Suprapubic skin (tissue), 4 donors: ENCODE data around the gene VAMP5. TPM values are rescaled to one million over a fixed set of nuclear protein-coding genes. Genes with fewer than 3 reads are reported as not detected.

Experiments used
- DNase-seq, 2 donors: peaks; one replicate each; pipeline ENCODE4 v3.0.0-alpha.2; 2019; ENCODE audit warnings: low spot score in 2 of 2
- H3K27ac ChIP-seq: fragments of 200-600 bp; sonication (generic); one replicate; pipeline ENCODE4 v1.5.1; 2019
- H3K27me3 ChIP-seq: fragments of 200-600 bp; sonication (generic); one replicate; pipeline ENCODE4 v1.5.1; 2019
- H3K36me3 ChIP-seq: fragments of 200-600 bp; sonication (generic); one replicate; pipeline ENCODE4 v1.5.1; 2019
- H3K4me1 ChIP-seq: fragments of 200-600 bp; sonication (generic); one replicate; pipeline ENCODE4 v1.5.1; 2019
- H3K4me3 ChIP-seq: fragments of 200-600 bp; sonication (generic); one replicate; pipeline ENCODE4 v1.5.1; 2019; ENCODE audit warnings: mild to moderate bottlenecking
- H3K9me3 ChIP-seq: fragments of 200-600 bp; sonication (generic); one replicate; pipeline ENCODE4 v1.5.1; 2019
- EP300 ChIP-seq: sonication (generic); formaldehyde crosslinking; IDR thresholded peaks from one replicate; pipeline ENCODE4 v1.6.1; 2017; ENCODE audit warnings: antibody characterized with exemption
- POLR2A ChIP-seq, 2 donors: fragments of 450-650 bp; IDR thresholded peaks; one replicate each; pipeline ENCODE4 v1.6.1; 2017; ENCODE audit warnings: antibody characterized with exemption in 2 of 2, mild to moderate bottlenecking in 2 of 2, moderate library complexity in 2 of 2
- POLR2AphosphoS5 ChIP-seq, 3 donors: sonication (generic); formaldehyde crosslinking; IDR thresholded peaks; one replicate each; pipeline ENCODE4 v1.6.1; 2017; ENCODE audit warnings: antibody characterized with exemption in 3 of 3
- WGBS: methylation state at CpG from one replicate; pipeline ENCODE4 v1.1.5; 2018; 5-methylcytosine and 5-hydroxymethylcytosine counted together
- total RNA-seq, 4 donors: library from RNA; depleted of rRNA; stranded (reverse); fragments of >200 nt; gene quantifications; one replicate each; pipeline ENCODE4 v1.1.0, GENCODE V29; 2016
- TF ChIP-seq, protein P1 (sequence below), 2 donors: fragments of 200-600 bp in 1 of 2; fragments of 450-650 bp in 1 of 2; sonication (generic) in 1 of 2; IDR thresholded peaks; one replicate each; pipeline ENCODE4 v1.5.1; 2016 to 2019; ENCODE audit warnings: antibody characterized with exemption in 2 of 2, mild to moderate bottlenecking in 1 of 2, moderate library complexity in 1 of 2

Gene VAMP5
- total RNA-seq, 4 donors from 2014 or later = 7.9 to 24.1 (median 14.0) TPM

DNA sequence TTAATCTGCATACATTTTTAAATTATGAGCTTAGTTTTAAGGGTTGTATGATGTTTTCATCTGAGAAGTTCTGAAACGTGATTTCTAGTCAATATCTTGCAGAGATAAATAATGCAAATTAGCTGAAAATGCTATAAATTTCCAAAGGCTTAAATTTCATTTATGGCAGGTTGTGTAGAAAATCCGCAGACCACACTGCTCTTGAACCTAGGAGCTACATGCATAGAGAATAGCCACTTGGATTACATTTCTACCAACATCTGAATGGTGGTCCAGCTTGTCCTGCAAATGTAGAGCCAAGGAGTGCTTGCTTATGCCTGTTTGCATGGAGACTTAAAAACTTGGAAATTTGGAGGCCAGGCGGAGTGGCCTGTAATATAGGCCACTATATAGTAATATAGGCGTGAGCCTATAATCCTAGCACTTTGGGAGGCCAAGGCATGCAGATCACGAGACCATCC, 38.4 kb upstream of the VAMP5 start:
- Histone ChIP-seq H3K36me3 (peaks cover 66% of the 10 kb centered on the region), H3K27ac (no peak overlapping the region), H3K4me3 (no peak overlapping the region), H3K9me3 (no peaks in the 10 kb centered on the region), H3K4me1 (peaks cover 72% of the 10 kb centered on the region), H3K27me3 (no peaks in the 10 kb centered on the region)
- no peak for TF ChIP-seq EP300
- TF ChIP-seq POLR2A (IDR thresholded peaks at IDR 0.05) = no peak
- WGBS = 60% methylated on average over 5 of the region's 5 CpGs
- peak in 1 of 2 donors; percentile 29 for DNase-seq

DNA sequence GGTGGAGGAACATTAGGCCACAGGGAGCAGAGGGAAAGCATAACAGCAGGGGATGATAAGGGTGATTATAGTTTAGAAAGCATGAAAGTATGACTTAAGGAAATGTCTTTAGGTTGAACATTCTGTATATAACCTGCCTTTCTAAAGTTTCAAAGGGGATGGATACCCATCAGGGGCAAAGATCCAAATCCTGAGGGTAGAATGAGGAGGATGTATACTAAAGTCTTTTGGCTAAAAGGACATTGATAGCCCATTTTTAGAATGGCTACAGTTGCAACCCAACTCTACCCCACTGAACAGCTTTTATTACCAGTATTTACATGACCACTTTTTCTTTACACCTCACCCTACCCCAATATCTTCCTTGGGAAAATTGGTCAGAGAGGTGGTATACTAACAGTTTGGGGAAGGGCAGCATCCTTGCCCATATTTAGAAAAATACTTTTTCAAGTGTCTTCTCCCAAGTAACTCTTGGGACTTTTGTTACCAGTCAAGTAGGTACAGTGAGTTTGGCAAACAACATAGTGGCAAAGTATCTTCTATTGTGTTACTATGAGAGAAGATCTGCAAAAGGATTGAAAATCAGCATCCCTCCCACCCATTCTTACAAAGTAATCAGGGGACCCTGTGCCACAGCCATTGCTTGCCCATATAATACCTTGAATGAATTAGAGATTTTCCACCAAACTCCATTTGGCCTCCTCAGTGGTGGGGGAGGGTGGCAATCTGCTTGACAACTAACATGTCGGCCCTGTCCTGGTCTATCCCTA, 37.0 kb upstream of the VAMP5 start:
- Histone ChIP-seq H3K4me3 (no peak overlapping the region), H3K4me1 (peaks cover 57% of the 10 kb centered on the region), H3K27me3 (no peaks in the 10 kb centered on the region), H3K36me3 (peaks cover 62% of the 10 kb centered on the region), H3K27ac (peak overlapping the region; percentile 30), H3K9me3 (no peaks in the 10 kb centered on the region)
- no peak for DNase-seq
- TF ChIP-seq POLR2A (IDR thresholded peaks at IDR 0.05) (no peak), POLR2AphosphoS5 (IDR thresholded peaks at IDR 0.05) (no peak), EP300 (no peak)
- TF ChIP-seq, protein P1, sequence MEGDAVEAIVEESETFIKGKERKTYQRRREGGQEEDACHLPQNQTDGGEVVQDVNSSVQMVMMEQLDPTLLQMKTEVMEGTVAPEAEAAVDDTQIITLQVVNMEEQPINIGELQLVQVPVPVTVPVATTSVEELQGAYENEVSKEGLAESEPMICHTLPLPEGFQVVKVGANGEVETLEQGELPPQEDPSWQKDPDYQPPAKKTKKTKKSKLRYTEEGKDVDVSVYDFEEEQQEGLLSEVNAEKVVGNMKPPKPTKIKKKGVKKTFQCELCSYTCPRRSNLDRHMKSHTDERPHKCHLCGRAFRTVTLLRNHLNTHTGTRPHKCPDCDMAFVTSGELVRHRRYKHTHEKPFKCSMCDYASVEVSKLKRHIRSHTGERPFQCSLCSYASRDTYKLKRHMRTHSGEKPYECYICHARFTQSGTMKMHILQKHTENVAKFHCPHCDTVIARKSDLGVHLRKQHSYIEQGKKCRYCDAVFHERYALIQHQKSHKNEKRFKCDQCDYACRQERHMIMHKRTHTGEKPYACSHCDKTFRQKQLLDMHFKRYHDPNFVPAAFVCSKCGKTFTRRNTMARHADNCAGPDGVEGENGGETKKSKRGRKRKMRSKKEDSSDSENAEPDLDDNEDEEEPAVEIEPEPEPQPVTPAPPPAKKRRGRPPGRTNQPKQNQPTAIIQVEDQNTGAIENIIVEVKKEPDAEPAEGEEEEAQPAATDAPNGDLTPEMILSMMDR (IDR thresholded peaks at IDR 0.05) = no peak
- WGBS = 83% methylated on average over 1 of the region's 1 CpG

- H3K4me1 ChIP-seq = peaks cover 50% of the 10 kb centered on the region
- TF ChIP-seq, protein P1 (IDR thresholded peaks at IDR 0.05) = no peak
- TF ChIP-seq EP300 = no peak
- no peak for TF ChIP-seq POLR2AphosphoS5 (IDR thresholded peaks at IDR 0.05)
- TF ChIP-seq POLR2A (IDR thresholded peaks at IDR 0.05) = no peak
- no peaks in the 10 kb centered on the region for H3K9me3 ChIP-seq
- H3K27ac ChIP-seq = no peak overlapping the region
- peaks cover 62% of the 10 kb centered on the region for H3K36me3 ChIP-seq
- WGBS = 80% methylated on average over 6 of the region's 6 CpGs
- H3K4me3 ChIP-seq = no peak overlapping the region
- peak in 1 of 2 donors; percentile 31 for DNase-seq
- H3K27me3 ChIP-seq = no peaks in the 10 kb centered on the region
Observed at GRCh38 chr2:85547859-85548607, 36.2 kb upstream of the VAMP5 start.

GRCh38 chr2:85548608-85548900, 35.7 kb upstream of the VAMP5 start:
- Histone ChIP-seq H3K27me3 (no peaks in the 10 kb centered on the region), H3K4me1 (peaks cover 44% of the 10 kb centered on the region), H3K4me3 (no peak overlapping the region), H3K27ac (no peak overlapping the region), H3K9me3 (no peaks in the 10 kb centered on the region), H3K36me3 (peaks cover 62% of the 10 kb centered on the region)
- WGBS = 57% methylated on average over 2 of the region's 2 CpGs
- no peak for TF ChIP-seq POLR2A (IDR thresholded peaks at IDR 0.05)
- no peak for TF ChIP-seq EP300
- TF ChIP-seq POLR2AphosphoS5 (IDR thresholded peaks at IDR 0.05) = no peak
- TF ChIP-seq, protein P1 (IDR thresholded peaks at IDR 0.05) = no peak
- DNase-seq = no peak

GRCh38 chr2:85549095-85549494, 35.1 kb upstream of the VAMP5 start:
- Histone ChIP-seq H3K27me3 (no peaks in the 10 kb centered on the region), H3K4me3 (no peak overlapping the region), H3K9me3 (no peaks in the 10 kb centered on the region), H3K27ac (no peak overlapping the region), H3K4me1 (peaks cover 42% of the 10 kb centered on the region), H3K36me3 (peaks cover 62% of the 10 kb centered on the region)
- TF ChIP-seq, protein P1 (IDR thresholded peaks at IDR 0.05) = no peak
- TF ChIP-seq POLR2A (IDR thresholded peaks at IDR 0.05) (no peak), POLR2AphosphoS5 (IDR thresholded peaks at IDR 0.05) (no peak), EP300 (no peak)
- WGBS = 88% methylated on average over 10 of the region's 10 CpGs
- DNase-seq = no peak
